Measurements from ENCODE around the gene LIM2.

The LIM2 gene

GRCh38 chr19:51380379-51380778 is 7.4 kb downstream of the LIM2 start:
- no peaks in the 10 kb centered on the region for H3K79me2 ChIP-seq (ENCODE audit: insufficient read depth, low read depth)
- H2AFZ ChIP-seq (ENCODE audit: low read depth): no peak overlapping the region
- TF ChIP-seq, protein P1, sequence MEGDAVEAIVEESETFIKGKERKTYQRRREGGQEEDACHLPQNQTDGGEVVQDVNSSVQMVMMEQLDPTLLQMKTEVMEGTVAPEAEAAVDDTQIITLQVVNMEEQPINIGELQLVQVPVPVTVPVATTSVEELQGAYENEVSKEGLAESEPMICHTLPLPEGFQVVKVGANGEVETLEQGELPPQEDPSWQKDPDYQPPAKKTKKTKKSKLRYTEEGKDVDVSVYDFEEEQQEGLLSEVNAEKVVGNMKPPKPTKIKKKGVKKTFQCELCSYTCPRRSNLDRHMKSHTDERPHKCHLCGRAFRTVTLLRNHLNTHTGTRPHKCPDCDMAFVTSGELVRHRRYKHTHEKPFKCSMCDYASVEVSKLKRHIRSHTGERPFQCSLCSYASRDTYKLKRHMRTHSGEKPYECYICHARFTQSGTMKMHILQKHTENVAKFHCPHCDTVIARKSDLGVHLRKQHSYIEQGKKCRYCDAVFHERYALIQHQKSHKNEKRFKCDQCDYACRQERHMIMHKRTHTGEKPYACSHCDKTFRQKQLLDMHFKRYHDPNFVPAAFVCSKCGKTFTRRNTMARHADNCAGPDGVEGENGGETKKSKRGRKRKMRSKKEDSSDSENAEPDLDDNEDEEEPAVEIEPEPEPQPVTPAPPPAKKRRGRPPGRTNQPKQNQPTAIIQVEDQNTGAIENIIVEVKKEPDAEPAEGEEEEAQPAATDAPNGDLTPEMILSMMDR (conservative IDR thresholded peaks at IDR 0.05; ENCODE audit: low read depth, low read length): no peak
- no peak overlapping the region for H3K4me2 ChIP-seq
- no peaks in the 10 kb centered on the region for H4K20me1 ChIP-seq (ENCODE audit: insufficient read depth)
- H3K4me1 ChIP-seq (ENCODE audit: low read depth, poor library complexity, severe bottlenecking): no peaks in the 10 kb centered on the region
- H3K9ac ChIP-seq: no peak overlapping the region
- no peak overlapping the region for H3K4me3 ChIP-seq (IDR thresholded peaks at IDR 0.05; ENCODE audit: insufficient read depth, low read depth, low read length)
- H3K27ac ChIP-seq: no peak overlapping the region
- no peaks in the 10 kb centered on the region for H3K27me3 ChIP-seq (ENCODE audit: insufficient read depth, low read depth)
- no peaks in the 10 kb centered on the region for H3K36me3 ChIP-seq (ENCODE audit: insufficient read depth)

DNA sequence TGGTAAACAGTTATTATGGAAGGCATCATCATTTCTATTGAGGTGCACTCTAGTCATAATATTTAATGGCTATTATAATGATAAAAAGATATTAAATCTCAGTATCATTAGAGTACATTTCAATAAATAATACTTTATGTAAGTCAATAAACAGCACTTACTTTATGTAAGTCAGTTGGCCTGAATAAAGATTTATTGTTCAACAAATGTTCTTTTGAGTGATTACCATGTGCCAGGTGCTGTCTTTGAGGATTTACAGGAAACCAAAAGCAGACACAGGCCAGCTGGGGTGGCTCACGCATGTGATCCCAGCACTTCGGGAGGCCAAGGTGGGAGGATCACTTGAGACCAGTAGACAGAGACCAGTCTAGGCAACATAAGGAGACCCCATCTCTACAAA is 10.4 kb downstream of the LIM2 start:
- H3K27me3 ChIP-seq (ENCODE audit: insufficient read depth, low read depth): no peaks in the 10 kb centered on the region
- no peaks in the 10 kb centered on the region for H3K36me3 ChIP-seq (ENCODE audit: insufficient read depth)
- H3K4me1 ChIP-seq (ENCODE audit: low read depth, poor library complexity, severe bottlenecking): no peaks in the 10 kb centered on the region
- TF ChIP-seq, protein P1 (conservative IDR thresholded peaks at IDR 0.05; ENCODE audit: low read depth, low read length): no peak
- no peaks in the 10 kb centered on the region for H3K79me2 ChIP-seq (ENCODE audit: insufficient read depth, low read depth)
- H2AFZ ChIP-seq (ENCODE audit: low read depth): no peak overlapping the region
- no peak overlapping the region for H3K27ac ChIP-seq
- no peak overlapping the region for H3K4me2 ChIP-seq
- no peaks in the 10 kb centered on the region for H4K20me1 ChIP-seq (ENCODE audit: insufficient read depth)
- H3K9ac ChIP-seq: no peak overlapping the region
- H3K4me3 ChIP-seq (IDR thresholded peaks at IDR 0.05; ENCODE audit: insufficient read depth, low read depth, low read length): no peak overlapping the region

DNA sequence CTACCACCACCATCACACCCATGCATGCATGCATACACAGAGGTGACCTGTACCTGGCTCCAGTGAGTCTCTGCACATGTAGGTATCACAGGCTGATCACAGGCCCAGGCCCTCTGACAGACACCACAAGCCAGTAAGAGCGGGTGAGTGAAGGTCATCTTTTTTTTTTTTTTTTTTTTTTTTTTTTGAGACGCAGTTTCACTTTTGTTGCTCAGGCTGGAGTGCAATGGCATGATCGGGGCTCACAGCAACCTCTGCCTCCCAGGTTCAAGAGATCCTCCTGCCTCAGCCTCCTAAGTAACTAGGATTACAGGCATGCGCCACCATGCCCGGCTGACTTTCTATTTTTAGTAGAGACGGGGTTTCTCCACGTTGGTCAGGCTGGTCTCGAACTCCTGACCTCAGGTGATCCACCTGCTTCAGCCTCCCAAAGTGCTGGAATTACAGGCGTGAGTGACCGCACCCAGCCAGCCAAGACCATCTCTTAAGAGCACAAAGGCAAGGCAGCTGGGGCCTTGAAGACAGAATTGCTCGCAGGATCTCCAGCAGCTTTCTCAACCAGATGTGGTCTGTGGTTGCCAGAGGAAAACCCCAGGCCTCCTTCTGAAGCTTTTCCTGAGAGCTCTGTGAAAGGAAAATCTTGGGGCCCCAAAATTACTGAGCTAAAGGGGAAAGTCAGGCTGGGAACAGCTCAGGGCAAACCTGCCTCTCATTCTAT is 12.1 kb downstream of the LIM2 start:
- Histone ChIP-seq H3K27me3 (ENCODE audit: insufficient read depth, low read depth) (no peaks in the 10 kb centered on the region), H3K9ac (no peak overlapping the region), H3K4me2 (no peak overlapping the region), H4K20me1 (ENCODE audit: insufficient read depth) (no peaks in the 10 kb centered on the region), H3K27ac (no peak overlapping the region), H2AFZ (ENCODE audit: low read depth) (no peak overlapping the region), H3K4me1 (ENCODE audit: low read depth, poor library complexity, severe bottlenecking) (no peaks in the 10 kb centered on the region), H3K79me2 (ENCODE audit: insufficient read depth, low read depth) (no peaks in the 10 kb centered on the region), H3K4me3 (IDR thresholded peaks at IDR 0.05; ENCODE audit: insufficient read depth, low read depth, low read length) (no peak overlapping the region), H3K36me3 (ENCODE audit: insufficient read depth) (no peaks in the 10 kb centered on the region)
- TF ChIP-seq, protein P1 (conservative IDR thresholded peaks at IDR 0.05; ENCODE audit: low read depth, low read length): no peak

GRCh38 chr19:51372649-51373504 is 14.9 kb downstream of the LIM2 start, which contains the start of gene NKG7:
NKG7 (minus strand) TSS chr19:51372654; CDS start chr19:51372535, 119 bp downstream.
- no peak within 1 kb of the TSS for H3K9ac ChIP-seq
- TF ChIP-seq, protein P1 (conservative IDR thresholded peaks at IDR 0.05; ENCODE audit: low read depth, low read length): no peak
- H3K4me3 ChIP-seq (IDR thresholded peaks at IDR 0.05; ENCODE audit: insufficient read depth, low read depth, low read length): no peak within 1 kb of the TSS
- no peaks in the 10 kb centered on the region for H3K4me1 ChIP-seq (ENCODE audit: low read depth, poor library complexity, severe bottlenecking)
- no peak within 1 kb of the TSS for H3K4me2 ChIP-seq
- H3K36me3 ChIP-seq (ENCODE audit: insufficient read depth): no peaks in the 10 kb centered on the region
- H3K79me2 ChIP-seq (ENCODE audit: insufficient read depth, low read depth): no peaks in the 10 kb centered on the region
- H3K27me3 ChIP-seq (ENCODE audit: insufficient read depth, low read depth): no peaks in the 10 kb centered on the region
- no peaks in the 10 kb centered on the region for H4K20me1 ChIP-seq (ENCODE audit: insufficient read depth)
- H3K27ac ChIP-seq: no peak within 1 kb of the TSS
- no peak within 1 kb of the TSS for H2AFZ ChIP-seq (ENCODE audit: low read depth)
